Upper lobe of left lung (tissue), 4 donors: ENCODE measurements around the gene GIT2.

ENCODE experiments used
- CTCF ChIP-seq, 6 experiments: fragments of 450-650 bp in 4 of 6; fragments of 200-600 bp in 2 of 6; sonication (generic) in 2 of 6; IDR thresholded peaks; one replicate each; pipeline ENCODE4 v1.5.1; 2016 to 2019; ENCODE audit warnings: antibody characterized with exemption in 6 of 6
- POLR2A ChIP-seq, 4 donors: fragments of 450-650 bp; IDR thresholded peaks; one replicate each; pipeline ENCODE4 v1.5.1; 2016 to 2017; ENCODE audit warnings: antibody characterized with exemption in 4 of 4, mild to moderate bottlenecking in 2 of 4
- POLR2AphosphoS5 ChIP-seq, 2 donors: sonication (generic); formaldehyde crosslinking; IDR thresholded peaks; one replicate each; pipeline ENCODE4 v1.5.1; 2017; ENCODE audit warnings: antibody characterized with exemption in 2 of 2

DNA sequence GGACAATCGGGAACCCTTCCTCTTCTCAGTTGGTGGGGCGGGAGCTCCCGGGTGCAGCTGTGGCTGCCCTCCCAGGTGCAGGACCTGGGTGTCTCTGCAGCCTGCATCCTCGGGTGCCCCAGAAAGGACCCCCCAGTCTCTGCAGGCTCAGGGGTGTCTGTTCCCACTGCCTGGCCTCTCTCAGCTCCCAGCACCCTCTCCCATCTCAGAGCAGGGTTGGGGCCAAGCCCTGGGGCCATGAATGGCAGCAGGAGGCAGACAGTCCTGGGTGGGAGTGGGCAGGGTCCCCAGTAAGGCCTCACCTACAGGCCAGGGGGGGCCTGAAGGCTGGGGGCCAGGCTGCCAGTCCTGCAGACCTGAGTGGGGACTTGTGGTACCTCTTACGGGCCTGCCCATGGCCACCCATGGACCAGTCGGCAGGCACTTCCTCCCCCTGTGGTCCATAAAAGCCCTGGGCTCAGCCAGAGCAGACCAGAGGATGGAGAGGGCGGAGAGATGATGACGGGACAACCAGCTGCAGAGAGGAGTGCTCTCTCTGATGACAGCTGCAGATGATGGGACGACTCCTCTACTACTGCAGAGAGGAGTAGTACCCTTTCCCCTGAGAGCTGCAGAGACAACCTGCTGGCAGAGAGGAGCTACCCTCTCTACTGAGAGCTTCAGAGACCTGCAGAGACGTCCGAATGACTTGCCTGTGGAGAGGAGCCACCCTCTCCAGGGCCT is 69.5 kb downstream of the GIT2 start:
- TF ChIP-seq POLR2A (IDR thresholded peaks at IDR 0.05): no peak
- TF ChIP-seq CTCF (IDR thresholded peaks at IDR 0.05): no peak
- no peak for TF ChIP-seq POLR2AphosphoS5 (IDR thresholded peaks at IDR 0.05)
